Epithelial cell of proximal tubule (primary cell): Measurements from ENCODE around the gene ZNF592. TPM values are rescaled to one million over a fixed set of nuclear protein-coding genes. Genes with fewer than 3 reads are reported as not detected.

Experiments used
- DNase-seq: peaks from one replicate; pipeline ENCODE4 v3.0.0-alpha.2; 2011; ENCODE audit warnings: low read depth
- H3K4me3 ChIP-seq: 2 replicates; pipeline ENCODE4 v1.5.1; 2011; ENCODE audit warnings: low read depth, mild to moderate bottlenecking, low read length
- total RNA-seq: library from RNA; depleted of rRNA; stranded (reverse); fragments of >200 nt; gene quantifications from 2 replicates; pipeline ENCODE4 v1.2.3, GENCODE V29; 2015
- TF ChIP-seq, protein P1 (sequence below): conservative IDR thresholded peaks from 2 replicates; pipeline ENCODE4 v1.5.1; 2012; ENCODE audit warnings: low read depth, mild to moderate bottlenecking, low read length

ZNF592 gene
- total RNA-seq, 1 donor from 2014 or later = 8.2 TPM

- no peak overlapping the region for H3K4me3 ChIP-seq
- TF ChIP-seq, protein P1, sequence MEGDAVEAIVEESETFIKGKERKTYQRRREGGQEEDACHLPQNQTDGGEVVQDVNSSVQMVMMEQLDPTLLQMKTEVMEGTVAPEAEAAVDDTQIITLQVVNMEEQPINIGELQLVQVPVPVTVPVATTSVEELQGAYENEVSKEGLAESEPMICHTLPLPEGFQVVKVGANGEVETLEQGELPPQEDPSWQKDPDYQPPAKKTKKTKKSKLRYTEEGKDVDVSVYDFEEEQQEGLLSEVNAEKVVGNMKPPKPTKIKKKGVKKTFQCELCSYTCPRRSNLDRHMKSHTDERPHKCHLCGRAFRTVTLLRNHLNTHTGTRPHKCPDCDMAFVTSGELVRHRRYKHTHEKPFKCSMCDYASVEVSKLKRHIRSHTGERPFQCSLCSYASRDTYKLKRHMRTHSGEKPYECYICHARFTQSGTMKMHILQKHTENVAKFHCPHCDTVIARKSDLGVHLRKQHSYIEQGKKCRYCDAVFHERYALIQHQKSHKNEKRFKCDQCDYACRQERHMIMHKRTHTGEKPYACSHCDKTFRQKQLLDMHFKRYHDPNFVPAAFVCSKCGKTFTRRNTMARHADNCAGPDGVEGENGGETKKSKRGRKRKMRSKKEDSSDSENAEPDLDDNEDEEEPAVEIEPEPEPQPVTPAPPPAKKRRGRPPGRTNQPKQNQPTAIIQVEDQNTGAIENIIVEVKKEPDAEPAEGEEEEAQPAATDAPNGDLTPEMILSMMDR = no peak
- DNase-seq = no peak
Observed at GRCh38 chr15:84827246-84827645, 78.9 kb downstream of the ZNF592 start.

DNA sequence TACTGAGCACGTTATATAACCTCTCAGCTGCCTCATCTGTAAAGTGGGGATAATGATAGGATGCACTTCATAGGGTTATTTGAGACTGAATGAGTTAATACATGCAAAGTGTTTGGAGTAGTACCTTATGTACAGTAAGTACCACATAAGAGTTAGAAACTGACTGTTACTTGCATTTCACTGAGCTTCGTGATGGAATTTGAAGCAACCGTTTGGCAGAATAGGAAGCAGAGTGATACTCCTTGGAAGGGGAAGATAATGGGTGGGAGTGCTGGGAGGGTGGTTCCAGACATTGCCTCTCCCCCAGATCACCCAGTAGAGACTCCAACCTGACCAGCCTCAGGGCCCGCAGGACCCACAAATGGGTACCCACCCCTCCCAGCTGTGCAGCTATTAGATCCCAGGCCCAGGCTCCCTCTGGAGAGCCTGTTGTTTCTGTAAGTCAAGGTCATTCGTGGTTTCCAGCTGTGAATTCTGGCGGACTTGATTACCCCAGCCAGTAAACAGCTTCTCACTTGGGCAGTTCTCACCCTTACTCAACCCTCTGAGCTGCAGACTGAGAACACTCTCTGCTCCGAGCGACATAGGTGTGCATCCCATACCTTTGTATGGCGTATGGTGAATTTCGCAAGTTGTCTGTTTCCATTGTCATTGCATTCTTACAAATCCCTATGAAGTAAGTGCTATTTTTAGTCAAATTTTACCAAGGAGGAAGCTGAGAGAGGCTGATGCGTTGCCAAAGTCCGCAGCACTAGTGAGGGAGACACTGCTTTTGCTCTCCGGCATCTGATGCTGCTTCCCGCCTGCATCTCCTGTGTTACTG, 79.9 kb downstream of the ZNF592 start:
- TF ChIP-seq, protein P1 = no peak
- no peak for DNase-seq
- H3K4me3 ChIP-seq = no peak overlapping the region

DNA sequence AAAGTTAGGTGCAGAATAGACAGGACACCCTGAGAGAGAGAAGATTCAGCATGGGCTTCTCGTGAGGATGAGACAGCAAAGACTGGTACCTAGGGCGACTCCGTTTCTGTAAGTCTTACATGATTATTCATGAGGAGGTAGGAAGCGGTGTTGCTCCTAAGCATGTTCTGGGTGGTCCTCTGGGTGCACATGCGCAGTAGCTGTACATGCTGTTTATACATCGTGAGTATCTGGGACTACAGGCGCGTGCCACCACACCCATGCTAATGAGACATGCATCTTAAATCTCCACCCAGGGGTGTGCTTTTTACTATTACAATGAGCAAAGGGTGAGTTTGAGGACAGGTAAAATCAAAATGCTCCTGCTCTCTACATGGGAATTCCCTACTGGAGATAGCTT, 81.0 kb downstream of the ZNF592 start:
- DNase-seq = no peak
- no peak overlapping the region for H3K4me3 ChIP-seq
- TF ChIP-seq, protein P1 = no peak

- DNase-seq = no peak
- no peak overlapping the region for H3K4me3 ChIP-seq
- TF ChIP-seq, protein P1 = no peak
Observed at GRCh38 chr15:84830036-84830435, 81.6 kb downstream of the ZNF592 start.

DNA sequence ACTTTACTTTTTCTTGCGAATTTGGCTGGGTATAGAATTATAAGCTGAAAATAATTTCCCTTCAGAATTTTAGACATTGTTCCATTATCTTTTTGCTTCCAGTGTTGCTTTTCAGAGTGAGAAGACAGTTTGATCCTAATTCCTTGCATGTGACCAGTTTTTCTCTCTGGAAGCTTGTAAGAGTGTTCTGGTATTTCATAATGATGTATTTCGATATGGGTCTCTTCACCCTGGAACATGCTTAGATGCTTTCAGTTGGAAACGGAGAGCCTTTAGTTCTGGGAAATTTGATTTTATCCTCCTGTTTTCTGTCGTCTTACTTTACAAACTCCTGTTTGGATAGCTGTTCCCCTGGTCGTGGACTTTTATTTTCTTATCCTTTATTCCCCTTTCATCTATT, 82.6 kb downstream of the ZNF592 start:
- no peak overlapping the region for H3K4me3 ChIP-seq
- DNase-seq = no peak
- TF ChIP-seq, protein P1 = no peak

GRCh38 chr15:84831613-84832012, 83.2 kb downstream of the ZNF592 start:
- no peak overlapping the region for H3K4me3 ChIP-seq
- TF ChIP-seq, protein P1 = no peak
- DNase-seq = no peak
